H9 (cell line): ENCODE results near the gene PLCH1. TPM values are rescaled to one million over a fixed set of nuclear protein-coding genes. Genes with fewer than 3 reads are reported as not detected.

Source experiments
- DNase-seq: peaks from one replicate; pipeline ENCODE4 v3.0.0-alpha.2; 2017
- H2AFZ ChIP-seq: one replicate; pipeline ENCODE4 v1.6.1; 2013; ENCODE audit warnings: mild to moderate bottlenecking, low read length, control low read depth, moderate library complexity
- H2AK5ac ChIP-seq: 2 replicates; pipeline ENCODE4 v1.6.1; 2013; ENCODE audit warnings: low read length, control low read depth, mixed read lengths; ENCODE audit not compliant: insufficient read length
- H2BK120ac ChIP-seq: one replicate; pipeline ENCODE4 v1.6.1; 2013; ENCODE audit warnings: low read depth, mild to moderate bottlenecking, low read length, control low read depth, inconsistent platforms; ENCODE audit not compliant: poor library complexity, severe bottlenecking
- H2BK12ac ChIP-seq: 2 replicates; pipeline ENCODE4 v1.6.1; 2013; ENCODE audit warnings: low read length, control low read depth, mixed read lengths, low read depth; ENCODE audit not compliant: insufficient read length
- H2BK15ac ChIP-seq: 2 replicates; pipeline ENCODE4 v1.6.1; 2013; ENCODE audit warnings: low read depth, low read length, control low read depth
- H2BK20ac ChIP-seq: one replicate; pipeline ENCODE4 v1.6.1; 2013; ENCODE audit warnings: low read depth, mild to moderate bottlenecking, low read length, control low read depth, inconsistent platforms; ENCODE audit not compliant: poor library complexity, severe bottlenecking
- H2BK5ac ChIP-seq: 2 replicates; pipeline ENCODE4 v1.6.1; 2013; ENCODE audit warnings: low read length, control low read depth, mixed read lengths; ENCODE audit not compliant: insufficient read length
- H3K14ac ChIP-seq: 2 replicates; pipeline ENCODE4 v1.6.1; 2013; ENCODE audit warnings: low read length, control low read depth; ENCODE audit not compliant: insufficient read depth
- H3K18ac ChIP-seq: 2 replicates; pipeline ENCODE4 v1.6.1; 2013; ENCODE audit warnings: low read depth, mild to moderate bottlenecking, mixed read lengths, low read length, control low read depth; ENCODE audit not compliant: insufficient read length
- H3K23ac ChIP-seq: 2 replicates; pipeline ENCODE4 v1.6.1; 2013; ENCODE audit warnings: low read length, control low read depth, mixed read lengths, low read depth; ENCODE audit not compliant: insufficient read length
- H3K23me2 ChIP-seq: 2 replicates; pipeline ENCODE4 v1.6.1; 2013; ENCODE audit warnings: low read depth, mild to moderate bottlenecking, mixed read lengths, low read length, control low read depth; ENCODE audit not compliant: insufficient read length, poor library complexity, severe bottlenecking
- H3K27ac ChIP-seq: 2 replicates; pipeline ENCODE4 v1.5.1; 2013; ENCODE audit warnings: low read length, control low read depth, mixed read lengths, low read depth; ENCODE audit not compliant: insufficient read length
- H3K27me3 ChIP-seq: 2 replicates; pipeline ENCODE4 v1.6.1; 2013; ENCODE audit warnings: low read length, control low read depth, inconsistent platforms; ENCODE audit not compliant: insufficient read depth
- H3K4ac ChIP-seq: 2 replicates; pipeline ENCODE4 v1.6.1; 2013; ENCODE audit warnings: low read depth, mild to moderate bottlenecking, control low read depth, inconsistent platforms, low read length, moderate library complexity
- H3K4me1 ChIP-seq: 2 replicates; pipeline ENCODE4 v1.6.1; 2013; ENCODE audit warnings: low read length, control low read depth, inconsistent platforms; ENCODE audit not compliant: insufficient read depth
- H3K4me2 ChIP-seq: 2 replicates; pipeline ENCODE4 v1.6.1; 2013; ENCODE audit warnings: low read length, control low read depth, mixed read lengths; ENCODE audit not compliant: insufficient read length, insufficient read depth
- H3K56ac ChIP-seq: 2 replicates; pipeline ENCODE4 v1.6.1; 2013; ENCODE audit warnings: low read depth, mild to moderate bottlenecking, mixed read lengths, low read length, control low read depth; ENCODE audit not compliant: insufficient read length
- H3K79me1 ChIP-seq: 2 replicates; pipeline ENCODE4 v1.6.1; 2013; ENCODE audit warnings: low read depth, mild to moderate bottlenecking, moderate library complexity, low read length, control low read depth, inconsistent platforms; ENCODE audit not compliant: insufficient read depth, poor library complexity, severe bottlenecking
- H3K79me2 ChIP-seq: 2 replicates; pipeline ENCODE4 v1.6.1; 2013; ENCODE audit warnings: low read length, control low read depth, inconsistent platforms; ENCODE audit not compliant: insufficient read depth
- H3K9ac ChIP-seq: 2 replicates; pipeline ENCODE4 v1.6.1; 2013; ENCODE audit warnings: low read length, control low read depth, mixed read lengths; ENCODE audit not compliant: insufficient read length; ENCODE audit errors: extremely low read depth
- H3K9me3 ChIP-seq: one replicate; pipeline ENCODE4 v1.6.1; 2013; ENCODE audit warnings: low read depth, low read length, inconsistent platforms; ENCODE audit not compliant: control insufficient read depth
- H3T11ph ChIP-seq: one replicate; pipeline ENCODE4 v1.6.1; 2013; ENCODE audit warnings: mild to moderate bottlenecking, low read length, control low read depth, inconsistent platforms
- H4K20me1 ChIP-seq: one replicate; pipeline ENCODE4 v1.6.1; 2013; ENCODE audit not compliant: control insufficient read depth, insufficient read length, insufficient read depth
- H4K5ac ChIP-seq: 2 replicates; pipeline ENCODE4 v1.6.1; 2013; ENCODE audit warnings: low read depth, mild to moderate bottlenecking, mixed read lengths, low read length, control low read depth; ENCODE audit not compliant: insufficient read length
- H4K8ac ChIP-seq: replicated peaks from 2 replicates; pipeline ENCODE4 v1.6.1; 2013; ENCODE audit warnings: low read length, control low read depth, mixed read lengths, low read depth; ENCODE audit not compliant: insufficient read length
- H4K91ac ChIP-seq: 2 replicates; pipeline ENCODE4 v1.6.1; 2013; ENCODE audit warnings: low read depth, mild to moderate bottlenecking, moderate library complexity, mixed read lengths, low read length, control low read depth; ENCODE audit not compliant: insufficient read length
- H3K27ac Mint-ChIP-seq, 3 experiments: 2 replicates in 2 of 3; 3 replicates in 1 of 3; pipeline ENCODE4 v1.8.0; 2020 to 2021; ENCODE audit warnings: mixed read lengths in 3 of 3, mild to moderate bottlenecking in 1 of 3, moderate library complexity in 1 of 3
- H3K27me3 Mint-ChIP-seq: 2 replicates; pipeline ENCODE4 v1.8.0; 2021; ENCODE audit warnings: low read depth, mild to moderate bottlenecking, moderate library complexity, mixed read lengths
- H3K36me3 Mint-ChIP-seq, 3 experiments: 2 replicates in 2 of 3; 3 replicates in 1 of 3; pipeline ENCODE4 v1.8.0; 2020 to 2021; ENCODE audit warnings: low read depth in 3 of 3, mixed read lengths in 3 of 3; ENCODE audit not compliant: insufficient read depth in 1 of 3
- H3K4me1 Mint-ChIP-seq, 2 experiments: 2 replicates each; pipeline ENCODE4 v1.8.0; 2020; ENCODE audit warnings: mixed read lengths in 2 of 2
- H3K4me3 Mint-ChIP-seq, 2 experiments: 2 replicates in 1 of 2; 3 replicates in 1 of 2; pipeline ENCODE4 v1.8.0; 2020 to 2021; ENCODE audit warnings: mild to moderate bottlenecking in 2 of 2, mixed read lengths in 2 of 2, moderate library complexity in 1 of 2
- H3K9me3 Mint-ChIP-seq, 2 experiments: 2 replicates in 1 of 2; 3 replicates in 1 of 2; pipeline ENCODE4 v1.8.0; 2020; ENCODE audit warnings: mild to moderate bottlenecking in 2 of 2, mixed read lengths in 2 of 2, moderate library complexity in 1 of 2
- WGBS: extraction: QIAGEN DNeasy Blood & Tissue Kit; methylation state at CpG from one replicate; pipeline ENCODE4 v1.1.7; 2013; ENCODE audit warnings: missing lambda C conversion rate, low lambda C conversion rate, mixed read lengths; ENCODE audit not compliant: insufficient read length; ENCODE audit errors: extremely low coverage; 5-methylcytosine and 5-hydroxymethylcytosine counted together
- total RNA-seq: library from RNA; stranded (reverse); gene quantifications from 2 replicates; pipeline ENCODE4 v1.2.1, GENCODE V29; 2021
- TF ChIP-seq, protein P1 (sequence below): fragments of 200-600 bp; sonication (generic); conservative IDR thresholded peaks from 3 replicates; pipeline ENCODE4 v1.8.0; 2021; ENCODE audit warnings: antibody characterized with exemption, mild to moderate bottlenecking

The PLCH1 gene
- total RNA-seq, 1 experiment from 2014 or later, result 19.0 TPM

- no peaks in the 10 kb centered on the region for H4K20me1 ChIP-seq
- H3K18ac ChIP-seq, result no peak overlapping the region
- H3K23ac ChIP-seq, result no peak overlapping the region
- WGBS, result no CpG with 5 or more reads among the region's 3 CpGs
- no peak overlapping the region for H3K4me2 ChIP-seq
- H4K91ac ChIP-seq, result no peak overlapping the region
- TF ChIP-seq, protein P1, sequence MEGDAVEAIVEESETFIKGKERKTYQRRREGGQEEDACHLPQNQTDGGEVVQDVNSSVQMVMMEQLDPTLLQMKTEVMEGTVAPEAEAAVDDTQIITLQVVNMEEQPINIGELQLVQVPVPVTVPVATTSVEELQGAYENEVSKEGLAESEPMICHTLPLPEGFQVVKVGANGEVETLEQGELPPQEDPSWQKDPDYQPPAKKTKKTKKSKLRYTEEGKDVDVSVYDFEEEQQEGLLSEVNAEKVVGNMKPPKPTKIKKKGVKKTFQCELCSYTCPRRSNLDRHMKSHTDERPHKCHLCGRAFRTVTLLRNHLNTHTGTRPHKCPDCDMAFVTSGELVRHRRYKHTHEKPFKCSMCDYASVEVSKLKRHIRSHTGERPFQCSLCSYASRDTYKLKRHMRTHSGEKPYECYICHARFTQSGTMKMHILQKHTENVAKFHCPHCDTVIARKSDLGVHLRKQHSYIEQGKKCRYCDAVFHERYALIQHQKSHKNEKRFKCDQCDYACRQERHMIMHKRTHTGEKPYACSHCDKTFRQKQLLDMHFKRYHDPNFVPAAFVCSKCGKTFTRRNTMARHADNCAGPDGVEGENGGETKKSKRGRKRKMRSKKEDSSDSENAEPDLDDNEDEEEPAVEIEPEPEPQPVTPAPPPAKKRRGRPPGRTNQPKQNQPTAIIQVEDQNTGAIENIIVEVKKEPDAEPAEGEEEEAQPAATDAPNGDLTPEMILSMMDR, result no peak
- no peak overlapping the region for H2BK120ac ChIP-seq
- Mint-ChIP-seq H3K9me3 (peaks cover 0 to 1% of the 10 kb centered on the region in 2 experiments; a peak in 2 of 5 replicates), H3K27ac (no peak overlapping the region), H3K4me1 (peaks cover 4 to 5% of the 10 kb centered on the region in 2 experiments), H3K36me3 (peaks cover 16 to 25% (median 22%) of the 10 kb centered on the region in 3 experiments), H3K4me3 (no peak overlapping the region), H3K27me3 (no peaks in the 10 kb centered on the region)
- no peaks in the 10 kb centered on the region for H3K27me3 ChIP-seq
- H3K9ac ChIP-seq, result no peak overlapping the region
- no peaks in the 10 kb centered on the region for H3K9me3 ChIP-seq
- no peak overlapping the region for H3K14ac ChIP-seq
- H3K27ac ChIP-seq, result no peak overlapping the region
- H2BK20ac ChIP-seq, result no peak overlapping the region
- H3K56ac ChIP-seq, result no peak overlapping the region
- no peak overlapping the region for H2AFZ ChIP-seq
- no peak overlapping the region for H2BK5ac ChIP-seq
- DNase-seq, result no peak
- no peak overlapping the region for H4K5ac ChIP-seq
- H3K23me2 ChIP-seq, result no peaks in the 10 kb centered on the region
- no peaks in the 10 kb centered on the region for H3K79me2 ChIP-seq
- H3K4me1 ChIP-seq, result no peaks in the 10 kb centered on the region; the same call in 1 of the 2 replicates
- H2BK12ac ChIP-seq, result no peak overlapping the region
- H3K4ac ChIP-seq, result no peak overlapping the region
- H4K8ac ChIP-seq, result no peak overlapping the region
- no peak overlapping the region for H3T11ph ChIP-seq
- no peak overlapping the region for H2AK5ac ChIP-seq
- H2BK15ac ChIP-seq, result no peak overlapping the region
- H3K79me1 ChIP-seq, result no peaks in the 10 kb centered on the region
These were observed 225.8 kb downstream of the PLCH1 start for GRCh38 chr3:155519078-155519477.
